HEK293 (cell line): ENCODE data around the gene PPM1J.
A peak's percentile ranks its signal among the peaks of the same experiment; 100 is the strongest.

Source experiments
- BCL11A ChIP-seq: fragments of 450-650 bp; formaldehyde crosslinking; IDR thresholded peaks from 2 replicates; pipeline ENCODE4 v1.5.1; 2016; ENCODE audit warnings: low read depth, missing biosample characterization, missing genetic modification characterization
- GLIS2 ChIP-seq: fragments of 450-650 bp; formaldehyde crosslinking; IDR thresholded peaks from 2 replicates; pipeline ENCODE4 v1.5.1; 2016; ENCODE audit warnings: missing biosample characterization, missing genetic modification characterization
- HOXA7 ChIP-seq: sonication (generic); formaldehyde crosslinking; IDR thresholded peaks from 2 replicates; pipeline ENCODE4 v1.8.1; 2022; ENCODE audit warnings: missing genetic modification reagents, borderline replicate concordance
- INSM2 ChIP-seq: fragments of 450-650 bp; formaldehyde crosslinking; IDR thresholded peaks from 2 replicates; pipeline ENCODE4 v1.5.1; 2016; ENCODE audit warnings: missing biosample characterization, missing genetic modification characterization
- KLF1 ChIP-seq: fragments of 450-650 bp; formaldehyde crosslinking; IDR thresholded peaks from 2 replicates; pipeline ENCODE4 v1.5.1; 2016; ENCODE audit warnings: missing biosample characterization, missing genetic modification characterization
- PATZ1 ChIP-seq: fragments of 450-650 bp; formaldehyde crosslinking; IDR thresholded peaks from 2 replicates; pipeline ENCODE4 v1.5.1; 2016; ENCODE audit warnings: missing biosample characterization, missing genetic modification characterization
- PRDM2 ChIP-seq: fragments of 450-650 bp; formaldehyde crosslinking; IDR thresholded peaks from 2 replicates; pipeline ENCODE4 v1.5.1; 2016; ENCODE audit warnings: missing biosample characterization, missing genetic modification characterization, borderline replicate concordance
- PRDM4 ChIP-seq: fragments of 450-650 bp; formaldehyde crosslinking; IDR thresholded peaks from 2 replicates; pipeline ENCODE4 v1.5.1; 2017; ENCODE audit warnings: missing biosample characterization, missing genetic modification characterization
- RBAK ChIP-seq: fragments of 450-650 bp; formaldehyde crosslinking; IDR thresholded peaks from 2 replicates; pipeline ENCODE4 v1.5.1; 2016; ENCODE audit warnings: missing biosample characterization, missing genetic modification characterization
- ZBTB11 ChIP-seq: fragments of 450-650 bp; formaldehyde crosslinking; conservative IDR thresholded peaks from 2 replicates; pipeline ENCODE4 v1.5.1; 2016; ENCODE audit warnings: low read depth, missing biosample characterization, missing genetic modification characterization
- ZEB2 ChIP-seq: fragments of 450-650 bp; formaldehyde crosslinking; IDR thresholded peaks from 2 replicates; pipeline ENCODE4 v1.5.1; 2016; ENCODE audit warnings: missing biosample characterization, missing genetic modification characterization
- ZNF112 ChIP-seq: fragments of 450-650 bp; formaldehyde crosslinking; IDR thresholded peaks from 2 replicates; pipeline ENCODE4 v1.5.0; 2017; ENCODE audit warnings: missing biosample characterization, missing genetic modification characterization
- ZNF133 ChIP-seq: fragments of 450-650 bp; formaldehyde crosslinking; IDR thresholded peaks from 2 replicates; pipeline ENCODE4 v1.5.1; 2016; ENCODE audit warnings: missing biosample characterization, missing genetic modification characterization
- ZNF157 ChIP-seq: fragments of 450-650 bp; formaldehyde crosslinking; IDR thresholded peaks from 2 replicates; pipeline ENCODE4 v1.5.1; 2016; ENCODE audit warnings: missing biosample characterization, missing genetic modification characterization
- ZNF214 ChIP-seq: fragments of 450-650 bp; formaldehyde crosslinking; IDR thresholded peaks from 2 replicates; pipeline ENCODE4 v1.5.1; 2017; ENCODE audit warnings: missing biosample characterization, mild to moderate bottlenecking, missing genetic modification characterization, borderline replicate concordance
- ZNF354C ChIP-seq: fragments of 450-650 bp; formaldehyde crosslinking; IDR thresholded peaks from 2 replicates; pipeline ENCODE4 v1.5.1; 2016; ENCODE audit warnings: missing biosample characterization, missing genetic modification characterization, low read depth, borderline replicate concordance
- ZNF391 ChIP-seq: fragments of 450-650 bp; formaldehyde crosslinking; IDR thresholded peaks from 2 replicates; pipeline ENCODE4 v1.5.1; 2016; ENCODE audit warnings: low read depth, missing biosample characterization, missing genetic modification characterization, borderline replicate concordance
- ZNF404 ChIP-seq: fragments of 450-650 bp; formaldehyde crosslinking; IDR thresholded peaks from 2 replicates; pipeline ENCODE4 v1.5.1; 2017; ENCODE audit warnings: missing biosample characterization, missing genetic modification characterization
- ZNF677 ChIP-seq: fragments of 450-650 bp; IDR thresholded peaks from 2 replicates; pipeline ENCODE4 v1.5.0; 2018; ENCODE audit warnings: missing biosample characterization, mild to moderate bottlenecking, missing genetic modification characterization, moderate library complexity
- ZNF76 ChIP-seq: fragments of 450-650 bp; formaldehyde crosslinking; IDR thresholded peaks from 2 replicates; pipeline ENCODE4; 2016; ENCODE audit warnings: low read depth, missing biosample characterization, missing genetic modification characterization, borderline replicate concordance
- ZNF776 ChIP-seq: fragments of 450-650 bp; formaldehyde crosslinking; IDR thresholded peaks from 2 replicates; pipeline ENCODE4 v1.5.0; 2017; ENCODE audit warnings: missing biosample characterization, missing genetic modification characterization, borderline replicate concordance
- ZNF837 ChIP-seq: fragments of 450-650 bp; formaldehyde crosslinking; IDR thresholded peaks from 2 replicates; pipeline ENCODE4 v1.5.1; 2016; ENCODE audit warnings: missing biosample characterization, missing genetic modification characterization
- ZNF843 ChIP-seq: fragments of 450-650 bp; formaldehyde crosslinking; IDR thresholded peaks from 2 replicates; pipeline ENCODE4 v1.5.1; 2016; ENCODE audit warnings: missing biosample characterization, missing genetic modification characterization

Gene PPM1J

GRCh38 chr1:112707221-112708001 is 7.7 kb downstream of the PPM1J start (continued):
- no peak for TF ChIP-seq PRDM2 (tag by site-specific recombination)
- no peak for TF ChIP-seq RBAK
- no peak for TF ChIP-seq ZNF157 (tag by site-specific recombination)
- no peak; the same call in 1 of the 2 replicates for TF ChIP-seq PRDM4 (tag by site-specific recombination)
- TF ChIP-seq BCL11A (tag by site-specific recombination): peak; percentile 65
- TF ChIP-seq ZNF76 (tag by site-specific recombination): no peak
- no peak for TF ChIP-seq HOXA7 (CRISPR knock-in tag)
- TF ChIP-seq ZNF391: no peak
- no peak for TF ChIP-seq ZNF354C
- TF ChIP-seq ZEB2 (tag by site-specific recombination): peak; percentile 92
- no peak for TF ChIP-seq ZNF837 (tag by site-specific recombination)
- no peak for TF ChIP-seq ZNF214 (tag by site-specific recombination)
- peak; percentile 87 for TF ChIP-seq GLIS2 (tag by site-specific recombination)
- TF ChIP-seq INSM2 (tag by site-specific recombination): 0 out of 2 replicates have a peak, but pooled peaks have one; percentile 45
- TF ChIP-seq ZNF112 (tag by site-specific recombination): no peak
- no peak for TF ChIP-seq ZNF776
- TF ChIP-seq ZNF133: no peak
- TF ChIP-seq ZBTB11 (tag by site-specific recombination): peak; percentile 97
- peak; percentile 18; the same call in 1 of the 2 replicates for TF ChIP-seq KLF1 (tag by site-specific recombination)
- no peak for TF ChIP-seq ZNF404 (tag by site-specific recombination)
- peak; percentile 62; the same call in 1 of the 2 replicates for TF ChIP-seq ZNF843 (tag by site-specific recombination)
- peak; percentile 77 for TF ChIP-seq PATZ1 (tag by site-specific recombination)
- no peak for TF ChIP-seq ZNF677 (tag by site-specific recombination)
